Ramos (cell line): ENCODE results near the gene KCNMA1.

Experiments used
- in situ Hi-C: fragments of 300-500 bp; cut with MboI; formaldehyde crosslinking; loops from one replicate; pipeline ENCODE4 v1.14.3; 2022; ENCODE audit warnings: low sequenced_read_pairs; ENCODE audit not compliant: unreplicated experiment

The KCNMA1 gene

DNA sequence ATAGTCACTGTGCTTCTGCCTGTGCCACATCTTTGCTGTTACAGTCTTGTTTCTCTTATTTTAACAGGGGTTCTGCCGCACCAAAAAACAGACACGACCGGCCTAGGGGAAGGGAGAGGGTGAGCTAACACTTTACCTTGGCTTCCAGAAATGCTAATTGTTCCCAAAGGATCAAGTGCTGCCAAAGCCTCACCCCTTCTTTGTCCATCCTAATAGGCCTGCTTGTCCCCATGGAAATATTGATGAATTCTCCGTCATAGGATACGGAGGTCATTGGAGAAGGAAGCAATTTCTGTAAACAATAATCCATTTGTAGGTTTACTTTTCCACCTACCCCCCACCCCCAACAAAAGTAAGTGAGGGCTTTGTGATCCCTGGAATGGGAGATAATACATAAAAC, 567.3 kb downstream of the KCNMA1 start:
- in situ Hi-C loops: no loop called here

DNA sequence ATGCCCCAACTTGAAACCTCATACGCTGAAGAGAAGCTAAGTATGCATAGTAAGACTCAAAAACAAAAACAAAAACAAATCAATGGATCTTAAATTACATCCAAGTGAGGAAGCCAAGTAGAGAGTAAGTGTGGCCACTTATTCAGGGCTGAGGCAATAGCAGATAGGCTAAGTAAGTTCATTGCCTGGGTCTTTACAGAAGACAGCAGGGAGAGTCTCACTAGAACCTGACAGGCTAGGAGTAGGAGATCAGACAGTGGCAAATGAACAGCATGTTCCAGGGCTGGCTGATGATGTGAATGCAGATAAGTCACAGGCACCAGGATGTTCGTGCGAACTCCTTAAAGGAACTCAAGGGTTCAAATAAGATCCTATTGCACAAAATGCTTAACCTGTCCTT, 568.6 kb downstream of the KCNMA1 start:
- in situ Hi-C loops: no loop called here

DNA sequence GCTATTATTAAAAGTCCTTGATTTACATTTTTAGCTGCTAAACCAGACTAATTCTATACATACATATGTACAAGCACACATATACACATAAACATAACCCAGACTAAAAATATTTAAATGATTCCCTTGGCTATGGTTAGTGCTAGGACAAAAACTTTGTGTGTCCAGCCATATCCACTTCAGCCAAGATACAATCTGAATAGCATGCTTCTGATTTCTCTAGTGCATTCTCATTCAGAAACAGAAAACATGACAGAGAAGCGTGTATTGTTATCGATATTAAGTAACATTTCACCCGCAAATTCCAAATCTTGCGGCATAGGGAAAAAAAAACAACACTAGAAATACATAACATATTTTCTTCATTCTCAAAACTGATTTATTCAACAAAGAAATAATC, 569.3 kb downstream of the KCNMA1 start:
- in situ Hi-C loops: no loop called here

DNA sequence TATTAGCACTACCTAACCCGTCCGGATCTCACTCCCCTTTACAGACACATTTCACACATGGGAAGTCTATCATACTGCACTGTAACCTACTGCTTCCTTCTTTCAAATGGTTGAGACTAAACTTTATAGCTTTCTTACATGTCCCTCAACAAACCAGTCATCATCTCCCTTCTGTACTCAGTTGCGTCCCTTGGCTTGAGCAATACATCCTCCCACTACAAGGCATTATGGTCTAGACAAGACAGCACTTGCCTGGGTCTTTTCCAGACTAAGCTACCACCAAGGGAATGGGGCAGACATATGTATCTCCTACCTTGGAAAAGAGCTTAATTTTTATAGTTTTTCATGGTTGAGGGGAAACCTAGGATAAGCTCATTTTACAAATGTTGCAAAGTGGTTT, 575.2 kb downstream of the KCNMA1 start:
- in situ Hi-C loops: no loop called here

DNA sequence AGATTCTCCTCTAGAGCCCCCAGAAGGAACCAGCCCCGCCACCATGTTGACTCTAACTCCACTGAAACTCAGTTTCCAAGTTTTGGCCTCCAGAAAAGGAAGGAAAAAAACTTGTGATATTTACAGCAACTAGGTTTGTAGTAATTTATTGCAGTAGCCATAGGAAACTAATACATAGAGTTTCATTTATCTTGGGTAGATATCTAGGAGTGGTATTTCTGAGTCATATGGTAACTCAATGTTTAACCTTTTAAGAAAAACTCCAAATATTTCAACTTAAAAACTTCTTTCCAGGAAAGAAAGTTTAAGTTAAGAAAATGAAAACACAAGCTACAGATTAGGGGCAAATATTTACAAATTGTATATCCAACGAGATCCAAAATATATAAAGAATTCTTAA, 576.7 kb downstream of the KCNMA1 start:
- in situ Hi-C loops: no loop called here

DNA sequence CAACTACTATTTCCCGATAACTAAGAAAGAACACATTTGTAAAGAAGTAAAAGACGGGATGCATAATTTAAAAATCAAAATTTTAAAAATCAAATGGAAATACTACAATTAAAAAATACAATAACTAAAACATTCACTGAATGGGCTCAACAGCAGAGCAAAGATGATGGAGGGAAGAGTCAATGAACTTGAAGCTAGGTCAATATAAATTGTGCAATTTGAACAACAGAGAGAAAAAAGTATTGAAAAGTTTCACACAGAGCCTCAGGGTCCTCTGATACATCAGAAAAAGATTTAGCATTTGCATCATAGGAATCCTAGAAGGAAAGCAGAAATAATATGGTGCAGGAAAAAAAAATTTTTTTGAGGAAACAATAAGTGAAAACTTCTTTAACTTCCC, 581.0 kb downstream of the KCNMA1 start:
- in situ Hi-C loops: no loop called here

DNA sequence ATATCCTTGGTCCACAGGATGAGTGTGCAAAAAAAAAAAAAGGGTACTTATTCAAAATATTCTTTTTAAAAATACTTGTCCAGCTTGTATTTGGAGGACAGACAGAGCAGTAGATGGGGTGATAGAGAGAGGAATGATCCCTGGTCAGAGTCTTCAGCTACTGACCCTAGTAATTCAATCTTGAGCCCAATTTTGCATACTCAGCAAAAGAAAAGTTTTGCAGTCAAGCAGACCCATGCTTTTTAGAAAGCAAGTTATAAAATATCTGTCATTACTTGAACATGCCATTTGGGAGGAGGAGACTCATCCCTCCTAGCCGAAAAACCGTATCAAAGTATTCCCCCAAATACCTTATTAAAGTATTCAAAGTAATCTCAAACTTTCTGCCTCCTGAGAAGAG, 585.0 kb downstream of the KCNMA1 start:
- in situ Hi-C loops: no loop called here

DNA sequence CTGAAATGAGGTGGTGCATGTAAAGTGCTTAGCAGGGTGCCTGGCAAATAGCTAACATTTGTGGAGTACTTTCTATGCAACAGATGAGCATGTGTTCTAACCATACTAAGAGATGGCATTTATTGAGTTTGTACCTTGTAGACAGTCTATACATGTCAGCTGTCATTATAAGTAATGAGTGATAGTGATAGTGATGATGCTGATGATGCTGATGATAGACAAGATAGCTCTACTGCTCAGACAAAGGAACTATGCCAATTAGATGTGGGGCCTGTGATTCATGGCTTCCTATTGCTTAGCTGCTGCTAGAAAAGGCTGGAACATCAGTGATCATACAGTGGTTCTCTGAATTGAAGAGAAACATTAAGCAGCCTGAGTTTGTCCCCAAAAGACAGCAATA, 585.8 kb downstream of the KCNMA1 start:
- in situ Hi-C loops: no loop called here

DNA sequence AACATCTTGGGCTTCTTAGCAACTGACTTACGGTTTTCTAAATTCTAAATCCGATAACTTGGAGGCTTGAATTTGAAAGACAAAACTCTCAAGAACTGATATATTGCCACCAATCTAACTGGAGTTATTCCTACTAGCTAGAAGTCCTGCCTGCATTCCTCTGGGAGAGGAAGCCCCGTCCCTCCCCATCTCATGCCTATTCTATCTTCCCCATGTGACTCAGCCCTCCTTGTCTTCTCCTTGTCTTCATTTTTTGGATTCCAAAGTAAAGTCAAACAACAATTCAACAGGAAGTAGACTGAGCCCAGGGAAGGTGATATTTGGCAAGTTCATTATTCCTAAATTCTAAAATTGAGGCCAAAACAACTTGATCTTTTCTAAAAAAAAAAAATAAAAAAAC, 587.7 kb downstream of the KCNMA1 start:
- in situ Hi-C loops: no loop called here

DNA sequence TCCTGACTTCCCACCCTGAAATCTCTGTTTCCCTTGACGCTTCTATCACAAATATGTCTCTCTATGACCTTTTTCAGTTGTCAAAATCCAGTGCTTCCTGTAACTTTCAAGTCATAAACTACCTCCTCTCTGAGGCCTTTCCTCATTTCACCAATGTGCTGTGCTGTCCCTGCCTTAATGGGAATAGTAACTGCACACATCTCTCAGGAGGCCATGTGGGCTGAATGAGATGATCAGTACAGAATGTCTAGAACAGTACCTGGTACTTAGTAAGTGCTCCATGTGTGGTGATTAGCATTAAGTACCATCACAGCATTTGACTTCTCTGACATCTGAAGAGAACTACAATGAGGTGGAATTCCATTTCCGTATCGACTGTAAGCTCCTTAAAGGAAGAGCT, 588.5 kb downstream of the KCNMA1 start:
- in situ Hi-C loops: no loop called here

DNA sequence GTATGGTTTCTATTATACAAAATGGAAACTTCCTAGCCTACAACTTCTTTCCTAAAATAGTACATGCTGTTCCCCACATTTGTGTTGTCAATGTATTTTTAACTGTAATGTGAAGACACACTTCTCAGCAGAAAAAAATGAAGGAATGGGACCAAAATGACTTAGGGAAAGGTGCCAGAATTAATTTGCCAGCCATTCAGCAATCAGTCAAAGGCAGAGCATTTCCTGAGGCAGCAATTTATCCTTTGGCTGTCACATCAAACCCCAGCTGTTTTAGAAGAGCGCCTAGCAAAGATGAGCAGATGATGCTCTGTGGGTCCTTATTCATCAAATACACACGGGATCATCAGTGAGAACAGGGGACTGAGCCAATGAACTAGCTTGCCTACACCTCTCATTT, 592.5 kb downstream of the KCNMA1 start:
- in situ Hi-C loops: no loop called here

DNA sequence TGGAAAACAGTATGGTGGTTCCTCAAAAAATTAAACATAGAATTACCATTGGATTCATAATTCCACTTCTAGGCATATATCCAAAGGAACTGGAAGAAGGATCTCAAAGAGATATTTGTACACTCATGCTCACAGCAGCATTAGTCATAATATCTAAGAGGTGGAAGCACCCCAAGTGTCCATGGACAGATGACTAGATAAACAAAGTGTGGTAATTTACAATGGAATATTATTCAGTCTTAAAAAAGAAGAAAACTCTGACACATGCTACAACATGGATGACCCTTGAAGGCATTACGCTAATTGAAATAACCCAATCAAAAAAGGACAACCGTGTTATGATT, 594.2 kb downstream of the KCNMA1 start:
- in situ Hi-C loops: no loop called here

DNA sequence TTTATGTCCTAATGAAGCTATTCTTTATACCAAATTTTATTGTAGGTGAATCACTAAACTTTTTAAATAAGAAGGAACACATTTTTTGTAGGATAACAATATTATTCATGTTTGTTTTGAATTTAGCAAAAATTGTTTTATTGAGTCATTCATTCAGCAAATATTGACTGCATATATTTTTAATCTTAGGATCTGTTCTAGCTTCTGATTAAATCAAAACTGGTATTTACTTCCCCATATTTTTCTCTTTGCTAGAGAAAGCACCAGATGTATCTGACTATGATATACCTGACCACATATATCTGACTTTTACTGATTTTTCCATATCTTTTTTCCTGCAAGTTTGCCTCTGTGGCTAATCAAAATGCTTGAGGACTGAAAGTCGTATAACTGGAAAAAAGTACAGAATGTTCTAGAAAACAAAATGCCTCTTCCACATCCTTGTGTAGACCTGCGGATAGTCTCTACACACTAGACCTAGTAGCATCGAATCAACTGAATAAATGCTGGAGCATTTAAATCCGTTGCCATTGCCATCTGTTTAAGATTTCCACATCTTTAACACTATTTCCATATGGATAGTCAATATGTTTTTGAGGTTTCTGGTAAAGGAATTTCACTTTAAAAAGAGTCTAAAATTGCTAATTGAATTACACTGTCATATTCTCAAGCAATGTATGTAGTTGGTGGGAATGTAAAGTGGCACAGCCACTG, 594.7 kb downstream of the KCNMA1 start:
- in situ Hi-C loops: no loop called here

DNA sequence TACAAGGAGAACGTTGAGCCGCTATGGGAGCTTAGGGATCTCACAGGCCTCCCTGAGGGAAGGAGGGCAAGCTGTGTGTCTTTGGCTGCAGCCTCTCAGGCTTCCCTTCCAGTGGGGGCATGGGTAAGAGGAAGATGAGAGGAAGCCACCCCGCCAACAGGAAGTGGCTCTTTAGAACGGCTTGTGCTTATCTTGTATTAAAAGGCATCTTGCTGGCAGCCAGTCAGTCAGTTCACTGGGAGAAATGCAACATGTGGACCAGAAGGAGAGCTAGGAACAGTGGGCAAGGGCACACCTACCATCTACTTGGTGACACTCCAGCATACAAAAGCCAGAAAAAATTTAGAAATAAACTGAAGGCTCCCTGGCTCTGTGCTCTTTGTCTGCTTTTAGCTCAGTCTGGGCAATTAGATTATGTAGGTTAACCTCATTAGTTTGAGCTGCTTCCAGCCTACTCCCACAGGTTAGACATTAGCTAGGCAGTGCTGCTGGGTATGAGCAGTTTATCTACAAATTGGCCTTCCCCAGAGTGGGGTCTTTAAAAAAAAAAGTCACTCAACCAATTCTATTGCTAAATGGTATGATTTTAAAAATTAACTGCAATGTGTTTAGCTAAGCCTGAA, 595.9 kb downstream of the KCNMA1 start:
- in situ Hi-C loops: no loop called here

DNA sequence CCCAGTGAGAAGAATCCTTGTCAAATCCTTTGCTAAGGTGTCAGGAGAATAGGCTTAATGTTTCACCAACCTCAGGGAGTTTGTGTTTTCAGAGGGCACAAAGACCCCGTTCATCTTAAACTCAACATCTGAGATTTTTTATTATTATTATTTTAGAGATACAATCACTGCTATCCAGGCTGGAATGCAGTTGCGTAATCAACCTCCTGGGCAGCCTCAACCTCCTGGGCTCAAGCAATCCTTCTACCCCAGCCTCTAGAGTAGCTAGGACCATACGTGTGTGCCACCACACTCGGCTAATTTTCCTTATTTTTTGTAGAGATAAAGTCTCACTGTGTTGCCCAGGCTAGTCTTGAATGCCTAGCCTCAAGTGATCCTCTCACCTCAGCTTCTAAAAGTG, 599.2 kb downstream of the KCNMA1 start:
- in situ Hi-C loops: no loop called here

DNA sequence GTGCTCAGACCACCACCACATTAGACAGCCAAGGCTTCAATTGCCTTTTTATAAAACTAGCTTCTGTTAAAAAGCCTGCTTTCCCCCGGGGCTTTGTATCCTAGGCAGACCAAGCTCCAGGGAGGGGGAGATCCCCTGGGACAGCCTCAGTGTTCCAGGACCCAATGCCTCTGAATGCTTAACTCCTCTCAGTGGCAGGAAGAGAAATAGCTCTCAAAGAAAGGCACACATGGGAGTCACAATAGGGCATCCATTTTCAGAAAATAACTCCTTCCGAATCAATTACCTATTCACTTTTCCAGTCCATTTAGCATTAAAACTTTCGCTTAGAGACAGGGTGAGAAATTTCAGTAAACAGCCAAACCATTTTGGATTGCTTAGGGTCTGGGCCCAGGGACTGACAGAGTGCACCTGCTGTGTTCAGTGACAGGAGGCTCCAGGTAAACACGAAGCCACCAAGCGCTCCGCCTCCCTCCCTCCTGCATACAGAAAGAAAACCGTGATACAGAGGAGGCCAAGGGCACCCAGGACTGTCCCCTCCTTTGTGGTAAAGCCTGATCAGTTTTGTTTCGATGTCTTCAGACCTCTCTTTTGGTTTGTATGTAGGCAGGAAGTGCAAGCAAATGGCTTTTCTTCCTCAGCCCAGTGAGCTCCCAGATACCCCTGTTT, 599.7 kb downstream of the KCNMA1 start:
- in situ Hi-C loops: no loop called here

DNA sequence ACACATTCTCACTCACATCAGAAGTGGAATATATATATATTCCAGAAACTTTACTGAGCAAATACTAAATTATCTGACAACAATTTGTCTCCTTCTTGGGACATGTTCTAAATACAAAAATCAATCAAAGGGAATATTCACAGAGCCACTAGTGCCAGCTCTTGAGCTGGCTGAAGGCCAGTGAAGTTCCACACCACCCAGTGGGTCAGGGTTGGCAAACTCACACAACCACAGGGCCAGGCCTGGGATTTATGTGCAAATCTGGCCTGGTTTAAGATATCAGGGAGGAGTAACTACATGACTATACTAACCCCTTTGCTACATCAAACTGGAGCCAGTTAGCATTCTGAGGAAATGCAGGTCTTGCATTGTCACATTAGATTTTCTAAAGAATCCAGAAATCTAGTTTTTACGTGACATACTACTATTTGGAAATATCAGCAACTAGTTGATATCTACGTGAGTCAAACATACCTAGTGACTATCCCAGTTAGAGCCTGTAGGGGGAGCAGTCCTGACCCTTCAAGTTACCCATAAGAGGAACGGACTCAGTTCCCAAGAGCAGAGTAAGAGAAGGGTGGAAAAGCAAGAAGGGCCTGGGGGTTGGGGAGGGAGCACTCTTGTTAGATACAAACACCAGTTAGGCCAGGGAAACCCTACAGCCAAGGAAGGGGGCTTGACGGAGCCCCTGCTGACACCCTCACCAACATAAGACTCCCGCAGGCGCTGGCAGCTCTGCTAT, 600.4 kb downstream of the KCNMA1 start:
- in situ Hi-C loops: no loop called here

DNA sequence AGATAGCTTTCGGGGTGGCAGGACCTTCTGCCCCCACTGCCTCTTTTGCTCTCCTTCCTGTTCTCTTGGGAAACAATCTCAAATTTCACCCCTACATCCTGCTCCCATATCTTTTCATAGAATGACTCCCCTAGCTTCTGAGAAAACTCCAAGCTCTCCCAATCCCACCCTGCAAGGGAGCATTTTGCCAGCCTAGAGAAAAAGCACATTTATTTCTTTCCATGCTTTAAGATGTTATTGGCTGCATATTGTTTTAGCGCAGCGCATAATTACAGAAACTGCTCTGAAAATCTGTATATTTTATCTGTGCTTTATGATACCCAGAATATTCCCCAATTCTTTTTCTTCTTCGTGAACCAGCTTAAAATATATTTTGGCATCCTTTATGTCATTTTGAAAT, 601.3 kb downstream of the KCNMA1 start:
- in situ Hi-C loops: no loop called here

DNA sequence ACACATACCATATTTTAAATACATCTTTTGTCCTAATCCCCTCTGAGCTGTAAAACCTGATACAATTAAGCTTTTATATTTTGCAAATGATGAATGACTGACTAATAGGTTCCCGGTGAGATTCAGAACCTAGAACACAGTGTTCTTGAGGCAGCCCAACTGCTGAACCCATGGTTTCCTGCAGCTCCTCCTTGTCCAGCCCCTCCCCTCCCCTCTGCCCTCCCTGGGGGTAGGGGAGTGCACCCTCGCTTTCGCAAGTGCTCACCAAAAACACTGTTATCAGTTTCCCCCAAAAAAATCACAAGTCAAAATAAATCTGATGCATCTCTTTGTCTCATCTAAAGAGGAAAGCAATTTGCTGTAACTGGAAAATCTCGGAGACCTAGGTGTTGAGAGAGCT, 602.8 kb downstream of the KCNMA1 start:
- in situ Hi-C loops: no loop called here

DNA sequence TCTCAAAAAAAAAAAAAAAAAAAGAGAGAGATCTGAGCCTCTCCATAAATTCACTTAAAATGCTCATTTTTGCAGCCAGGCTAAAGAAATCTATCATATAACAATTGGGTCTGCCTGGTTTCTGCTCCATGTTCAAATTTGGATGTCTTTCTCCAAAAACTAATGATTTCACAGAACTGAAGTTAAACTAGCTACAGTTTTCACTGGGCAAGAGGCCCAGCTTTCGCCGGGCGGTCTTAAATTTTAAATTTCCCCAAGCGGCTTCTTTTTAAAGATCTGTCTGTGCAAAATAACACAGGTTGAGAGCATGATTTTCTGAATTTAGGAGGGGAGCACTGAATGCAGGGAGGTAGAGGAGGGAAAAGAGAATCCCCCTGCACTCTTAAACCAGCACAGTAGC, 603.4 kb downstream of the KCNMA1 start:
- in situ Hi-C loops: no loop called here

DNA sequence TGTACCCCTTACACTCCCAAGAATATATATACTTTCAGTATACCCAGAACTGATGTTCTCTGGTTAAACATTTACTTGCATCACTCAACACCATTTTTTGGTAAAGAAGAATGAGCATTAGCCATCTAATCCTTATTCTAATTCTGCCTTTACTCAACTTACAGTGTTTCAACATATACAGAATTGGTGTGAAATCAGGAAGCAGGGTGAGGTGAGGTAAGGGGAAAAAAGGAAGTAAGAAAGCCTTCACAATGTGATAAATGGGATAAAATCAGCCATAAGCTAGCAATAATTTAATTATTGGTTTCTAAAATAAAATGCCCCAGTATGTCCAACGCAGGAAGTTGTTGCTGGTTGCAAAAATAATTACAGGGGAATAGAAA, 605.4 kb downstream of the KCNMA1 start:
- in situ Hi-C loops: no loop called here
